HEK293T (cell line): Measurements from ENCODE around the gene AGBL5.

Experiments used
- ELF4 ChIP-seq: fragments of 450-650 bp; IDR thresholded peaks from 2 replicates; pipeline ENCODE4 v1.6.1; 2017; ENCODE audit warnings: antibody characterized with exemption
- SP1 ChIP-seq: fragments of 450-650 bp; IDR thresholded peaks from 2 replicates; pipeline ENCODE4 v1.6.1; 2017

GRCh38 chr2:27085673-27086089 is 34.2 kb downstream of the AGBL5 start:
- no peak for TF ChIP-seq ELF4
- no peak for TF ChIP-seq SP1
